Activated naive CD8-positive, alpha-beta T cell (primary cell): ENCODE data around the gene SH3PXD2B.
"Not testable (repeated sequence)": the region's sequence is repeated elsewhere in the genome, so short reads cannot be mapped to it uniquely, and the experiment has no call there.

Source experiments
- H3K27ac Mint-ChIP-seq: one replicate; pipeline ENCODE4 v1.8.0; 2021; ENCODE audit warnings: mixed read lengths
- H3K27me3 Mint-ChIP-seq: one replicate; pipeline ENCODE4 v1.8.0; 2021; ENCODE audit warnings: mixed read lengths
- H3K36me3 Mint-ChIP-seq: one replicate; pipeline ENCODE4 v1.8.0; 2021; ENCODE audit warnings: mixed read lengths
- H3K4me1 Mint-ChIP-seq: one replicate; pipeline ENCODE4 v1.8.0; 2021; ENCODE audit warnings: low read depth, mixed read lengths
- H3K4me3 Mint-ChIP-seq: one replicate; pipeline ENCODE4 v1.8.0; 2021; ENCODE audit warnings: mild to moderate bottlenecking, mixed read lengths
- H3K9me3 Mint-ChIP-seq: one replicate; pipeline ENCODE4 v1.8.0; 2021; ENCODE audit warnings: low read depth, mixed read lengths

The SH3PXD2B gene

DNA sequence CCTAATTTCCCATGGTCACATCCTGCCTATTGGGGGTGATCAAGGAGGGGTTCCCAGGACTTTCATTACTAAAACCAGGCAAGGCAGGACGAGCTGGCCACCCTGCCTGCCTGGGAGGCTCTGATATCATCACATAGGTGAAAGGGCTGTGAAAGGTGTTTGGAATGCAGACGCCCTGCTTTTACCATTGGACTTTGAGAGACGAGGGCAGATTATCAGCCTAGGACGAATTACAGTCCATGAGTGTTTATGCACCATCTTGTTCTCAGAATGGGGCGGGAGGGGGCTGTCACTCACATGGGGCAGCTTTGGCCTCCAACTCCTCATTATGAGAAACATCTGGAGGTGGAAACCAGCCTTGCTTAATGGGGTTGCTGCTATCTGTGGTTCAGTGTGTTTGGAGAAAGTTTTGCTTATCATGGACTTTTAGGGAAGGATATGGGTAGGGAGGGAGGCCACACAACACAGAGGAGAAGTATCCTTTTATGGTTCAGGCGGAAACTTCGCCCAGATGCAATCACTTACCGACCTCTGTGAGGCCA lies 101.0 kb downstream of the SH3PXD2B start:
- no peaks in the 10 kb centered on the region for H3K36me3 Mint-ChIP-seq
- no peaks in the 10 kb centered on the region for H3K4me1 Mint-ChIP-seq
- H3K27me3 Mint-ChIP-seq: no peaks in the 10 kb centered on the region
- no peaks in the 10 kb centered on the region for H3K9me3 Mint-ChIP-seq
- H3K27ac Mint-ChIP-seq: no peak overlapping the region
- H3K4me3 Mint-ChIP-seq: no peak overlapping the region

DNA sequence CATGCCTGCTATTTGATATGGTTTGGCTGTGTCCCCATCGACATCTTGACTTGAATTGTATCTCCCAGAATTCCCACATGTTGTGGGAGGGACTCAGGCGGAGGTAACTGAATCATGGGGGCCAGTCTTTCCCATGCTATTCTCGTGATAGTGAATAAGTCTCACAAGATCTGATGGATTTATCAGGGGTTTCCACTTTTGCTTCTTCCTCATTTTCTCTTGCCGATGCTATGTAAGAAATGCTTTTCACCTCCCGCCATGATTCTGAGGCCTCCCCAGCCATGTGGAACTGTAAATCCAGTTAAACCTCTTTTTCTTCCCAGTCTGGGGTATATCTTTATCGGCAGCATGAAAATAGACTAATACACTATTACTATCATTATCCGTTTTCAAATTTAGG lies 101.8 kb downstream of the SH3PXD2B start:
- H3K4me3 Mint-ChIP-seq, H3K36me3 Mint-ChIP-seq, H3K27me3 Mint-ChIP-seq, H3K4me1 Mint-ChIP-seq, H3K27ac Mint-ChIP-seq, H3K9me3 Mint-ChIP-seq: not testable (repeated sequence)

DNA sequence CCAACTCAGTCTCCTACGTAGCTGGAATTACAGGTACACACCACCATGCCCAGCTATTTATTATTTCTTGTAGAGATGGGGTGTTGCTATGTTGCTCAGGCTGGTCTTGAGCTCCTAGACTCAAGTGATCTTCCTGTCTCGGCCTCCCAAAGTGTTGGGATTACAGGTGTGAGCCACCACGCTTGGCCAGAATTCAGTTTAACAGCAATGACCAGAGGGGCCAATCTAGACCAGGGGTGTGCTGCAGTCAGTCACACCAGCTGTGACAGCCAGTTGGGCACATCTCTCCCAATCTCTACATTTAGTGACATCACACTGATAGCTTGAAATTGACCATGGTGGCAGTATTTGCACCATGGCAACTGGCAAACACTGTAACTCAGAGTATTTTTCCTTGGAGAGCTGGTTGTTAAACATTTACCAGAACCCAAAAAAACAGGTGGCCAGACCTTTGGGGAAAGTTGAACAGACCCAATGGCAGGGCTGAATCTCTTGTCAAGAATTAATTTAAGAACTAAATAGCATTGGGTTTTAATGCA lies 103.0 kb downstream of the SH3PXD2B start:
- no peaks in the 10 kb centered on the region for H3K9me3 Mint-ChIP-seq
- H3K4me1 Mint-ChIP-seq: no peaks in the 10 kb centered on the region
- H3K4me3 Mint-ChIP-seq: no peak overlapping the region
- H3K27ac Mint-ChIP-seq: no peak overlapping the region
- no peaks in the 10 kb centered on the region for H3K27me3 Mint-ChIP-seq
- H3K36me3 Mint-ChIP-seq: no peaks in the 10 kb centered on the region

DNA sequence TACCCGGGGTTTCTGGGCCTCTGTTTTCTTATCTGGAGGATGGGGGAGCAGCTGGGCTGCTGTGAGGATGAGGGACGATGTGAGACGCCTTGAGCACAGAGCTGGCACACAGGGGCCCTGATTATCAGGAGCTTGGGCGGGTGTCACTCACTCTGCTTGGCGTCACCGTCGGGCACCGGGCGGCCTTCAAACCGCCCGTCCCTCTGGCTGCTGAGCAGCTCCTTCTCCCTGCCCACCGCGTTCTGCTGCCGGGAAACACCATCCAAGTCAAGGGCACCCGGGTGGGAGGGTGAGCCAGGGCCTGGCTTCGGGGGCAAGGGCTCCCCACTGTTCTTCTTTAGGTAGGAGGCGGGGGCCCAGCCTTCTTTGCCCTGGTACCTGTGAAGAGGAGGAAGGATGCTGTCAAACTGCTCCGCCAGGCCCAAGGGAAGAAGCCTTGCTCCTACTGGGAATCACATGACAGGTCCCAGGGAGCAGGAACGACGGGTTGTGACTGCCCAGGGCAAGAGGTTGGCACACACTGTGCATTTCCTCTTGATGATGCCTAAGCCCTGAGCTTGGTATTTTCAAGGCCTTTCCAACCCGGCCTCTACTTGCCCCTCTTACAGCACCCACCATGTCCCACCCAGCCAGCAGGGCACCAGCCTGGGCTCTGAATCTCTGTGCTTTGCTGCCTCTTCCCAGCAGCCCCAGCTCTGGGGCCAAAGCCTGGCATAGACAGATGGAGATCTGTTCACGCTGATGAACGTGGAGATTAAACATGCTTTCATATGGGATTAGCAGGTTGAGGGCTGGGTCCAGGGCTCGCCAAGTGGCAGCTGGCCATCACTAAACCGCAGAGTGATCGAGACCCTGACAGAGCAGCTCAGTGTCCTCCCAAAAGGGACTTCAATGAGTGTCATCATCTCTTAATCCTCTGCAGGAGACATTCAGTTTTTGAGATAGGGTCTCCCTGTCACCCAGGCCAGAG lies 103.8 kb downstream of the SH3PXD2B start:
- H3K27me3 Mint-ChIP-seq: no peaks in the 10 kb centered on the region
- H3K4me1 Mint-ChIP-seq: no peaks in the 10 kb centered on the region
- no peaks in the 10 kb centered on the region for H3K36me3 Mint-ChIP-seq
- no peak overlapping the region for H3K4me3 Mint-ChIP-seq
- H3K9me3 Mint-ChIP-seq: no peaks in the 10 kb centered on the region
- H3K27ac Mint-ChIP-seq: no peak overlapping the region

DNA sequence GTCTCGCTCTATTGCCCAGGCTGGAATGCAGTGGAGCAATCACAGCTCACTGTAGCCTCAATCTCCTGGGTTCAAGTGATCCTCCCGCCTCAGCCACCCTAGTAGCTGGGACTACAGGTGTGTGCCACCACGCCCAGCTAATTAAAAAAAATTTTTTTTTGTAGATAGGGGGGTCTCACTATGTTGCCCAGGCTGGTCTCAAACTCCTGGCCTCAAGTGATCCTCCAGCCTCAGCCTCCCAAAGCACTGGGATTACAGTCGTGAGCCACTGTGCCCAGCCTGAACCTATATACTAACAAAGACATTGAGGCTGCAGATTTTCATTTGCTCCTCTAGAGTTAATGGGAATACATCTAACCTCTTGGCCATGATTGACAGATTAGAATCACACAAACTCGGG lies 105.6 kb downstream of the SH3PXD2B start:
- not testable (repeated sequence) for H3K9me3 Mint-ChIP-seq, H3K27ac Mint-ChIP-seq, H3K4me1 Mint-ChIP-seq, H3K36me3 Mint-ChIP-seq, H3K4me3 Mint-ChIP-seq, H3K27me3 Mint-ChIP-seq

DNA sequence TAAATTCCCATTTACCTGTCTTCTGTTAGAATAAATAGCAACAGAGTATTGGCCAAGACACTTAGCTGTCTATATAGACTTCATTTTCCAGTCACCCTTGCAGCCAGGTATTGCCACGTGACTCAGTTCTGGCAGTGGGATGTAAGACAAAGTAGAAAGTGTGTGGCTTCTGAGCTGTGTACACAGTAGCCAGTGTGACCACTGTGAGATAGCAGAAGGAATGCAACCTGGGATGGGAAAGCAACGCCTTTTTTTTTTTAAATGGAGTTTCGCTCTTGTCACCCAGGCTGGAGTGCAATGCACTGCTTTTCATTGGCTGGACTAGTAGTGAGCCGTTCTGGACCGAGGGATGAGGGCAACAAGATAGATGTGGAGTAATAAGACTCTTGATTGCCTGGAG lies 106.2 kb downstream of the SH3PXD2B start:
- H3K36me3 Mint-ChIP-seq: no peaks in the 10 kb centered on the region
- no peaks in the 10 kb centered on the region for H3K9me3 Mint-ChIP-seq
- no peaks in the 10 kb centered on the region for H3K4me1 Mint-ChIP-seq

DNA sequence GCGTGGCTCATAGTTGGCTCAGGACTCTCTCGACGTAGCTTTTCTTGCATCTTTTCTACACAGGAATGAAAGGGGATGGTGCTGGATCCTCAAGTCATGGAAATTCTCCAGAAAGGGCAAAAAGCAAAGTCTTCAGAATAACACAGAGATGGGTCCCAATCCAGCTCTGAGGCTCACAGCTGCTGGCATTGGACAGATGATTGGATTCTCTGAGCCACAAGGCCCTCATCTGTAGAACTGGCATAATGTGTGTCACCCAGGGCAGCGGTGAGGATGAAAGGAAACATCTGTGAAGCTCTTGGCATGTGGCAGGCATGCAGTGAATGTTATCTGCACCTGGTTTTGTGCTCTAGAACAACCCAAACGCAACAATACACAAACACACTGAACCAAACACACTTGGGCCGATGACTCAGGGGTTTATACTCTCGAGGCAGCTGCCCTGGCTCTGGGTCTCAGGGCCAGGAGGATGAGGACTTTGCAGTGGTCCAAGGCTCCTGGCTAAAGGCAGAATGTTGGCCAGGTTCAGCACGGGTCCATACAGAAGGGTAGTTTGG lies 106.8 kb downstream of the SH3PXD2B start:
- no peaks in the 10 kb centered on the region for H3K36me3 Mint-ChIP-seq
- no peaks in the 10 kb centered on the region for H3K27me3 Mint-ChIP-seq
- H3K4me3 Mint-ChIP-seq: no peak overlapping the region
- no peaks in the 10 kb centered on the region for H3K4me1 Mint-ChIP-seq
- no peak overlapping the region for H3K27ac Mint-ChIP-seq
- H3K9me3 Mint-ChIP-seq: no peaks in the 10 kb centered on the region

More for the DNA sequence above, 106.2 kb downstream of the SH3PXD2B start:
- H3K4me3 Mint-ChIP-seq: no peak overlapping the region
- no peak overlapping the region for H3K27ac Mint-ChIP-seq
- no peaks in the 10 kb centered on the region for H3K27me3 Mint-ChIP-seq

DNA sequence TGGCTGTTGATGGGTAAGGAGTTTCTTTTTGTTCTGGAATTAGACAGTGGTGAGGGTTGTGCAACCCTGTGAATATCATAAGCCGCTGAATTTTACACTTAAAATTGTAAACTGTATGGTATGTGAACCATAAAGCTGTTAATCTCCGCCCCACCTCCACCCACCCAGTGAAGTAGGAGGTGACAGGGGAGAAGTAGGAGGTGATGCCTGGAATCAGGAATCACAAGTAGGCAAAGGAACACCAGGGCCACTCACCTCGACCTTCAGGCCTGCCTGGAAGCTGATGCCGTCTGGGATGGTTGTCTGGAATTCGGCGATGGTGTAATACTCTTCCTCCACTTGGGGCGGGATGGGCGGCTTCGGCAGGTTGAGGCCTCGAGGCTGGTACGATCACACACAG lies 108.4 kb downstream of the SH3PXD2B start:
- Mint-ChIP-seq H3K4me3 (no peak overlapping the region), H3K36me3 (no peaks in the 10 kb centered on the region), H3K27me3 (no peaks in the 10 kb centered on the region), H3K27ac (no peak overlapping the region), H3K4me1 (no peaks in the 10 kb centered on the region), H3K9me3 (no peaks in the 10 kb centered on the region)

DNA sequence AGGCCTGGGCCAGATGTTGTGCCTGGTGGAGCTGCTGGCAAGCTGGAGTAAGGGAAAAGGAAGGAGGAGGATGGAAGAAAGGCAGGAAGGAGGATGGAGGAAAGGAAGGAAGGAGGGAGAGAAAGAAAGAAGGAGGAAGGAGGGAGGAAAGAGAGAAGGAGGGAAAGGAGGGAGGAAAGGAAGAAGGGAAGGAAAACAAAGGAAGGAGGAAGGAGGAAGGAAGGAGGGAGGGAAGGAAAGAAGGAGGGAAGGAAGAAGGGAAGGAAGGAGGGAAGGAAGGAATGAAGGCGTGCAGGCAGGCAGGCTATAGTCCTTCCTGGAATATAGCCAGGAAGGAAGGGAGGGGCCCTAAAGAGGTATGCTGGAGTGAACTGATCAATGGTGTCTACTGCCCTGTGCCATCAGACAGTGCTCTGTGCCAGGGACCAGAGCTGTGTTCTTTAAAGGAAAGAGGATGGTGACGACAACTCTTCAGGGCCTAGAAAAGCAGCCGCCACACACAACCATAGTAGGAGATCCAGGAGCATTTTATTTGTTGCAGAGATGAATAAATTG lies 109.4 kb downstream of the SH3PXD2B start:
- Mint-ChIP-seq H3K27ac (no peak overlapping the region), H3K27me3 (no peaks in the 10 kb centered on the region), H3K9me3 (no peaks in the 10 kb centered on the region), H3K4me3 (no peak overlapping the region), H3K36me3 (no peaks in the 10 kb centered on the region), H3K4me1 (no peaks in the 10 kb centered on the region)

DNA sequence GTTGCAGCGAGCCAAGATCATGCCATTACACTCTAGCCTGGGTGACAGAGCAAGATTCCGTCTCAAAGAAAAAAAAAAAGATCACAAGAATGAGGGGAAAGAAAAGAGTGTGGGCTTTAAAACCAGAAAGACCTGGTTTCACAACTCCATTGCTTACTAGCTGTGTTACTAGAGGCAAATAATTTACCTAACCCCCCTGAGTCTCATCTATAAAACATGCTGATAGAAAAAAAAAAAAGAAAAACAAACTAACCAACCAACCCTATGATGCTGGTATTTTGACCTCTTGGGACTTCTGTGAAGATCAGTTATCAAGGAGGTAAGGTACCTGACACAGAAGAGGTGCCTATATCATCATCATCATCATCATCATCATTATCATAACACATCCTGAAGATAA lies 110.6 kb downstream of the SH3PXD2B start:
- Mint-ChIP-seq H3K4me1 (no peaks in the 10 kb centered on the region), H3K9me3 (no peaks in the 10 kb centered on the region), H3K4me3 (no peak overlapping the region), H3K27ac (no peak overlapping the region), H3K27me3 (no peaks in the 10 kb centered on the region), H3K36me3 (no peaks in the 10 kb centered on the region)

DNA sequence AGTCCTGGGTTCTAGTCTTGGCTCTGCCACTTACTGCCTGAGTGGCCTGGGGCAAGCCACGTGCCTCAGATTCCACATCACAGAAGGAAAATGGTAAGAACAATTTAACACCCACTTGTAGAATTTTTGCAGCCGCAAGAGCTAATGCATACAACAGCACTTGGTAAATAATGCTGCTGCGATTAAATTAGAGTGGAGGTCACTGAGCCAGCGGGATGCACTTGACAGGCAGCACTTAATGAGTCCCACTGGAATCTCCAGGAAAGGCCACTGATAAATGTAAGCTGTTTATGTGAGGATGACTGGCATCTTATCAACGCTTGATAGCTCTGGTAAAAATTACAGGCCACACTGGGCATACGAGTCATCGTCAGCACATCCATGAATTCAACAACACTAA lies 111.4 kb downstream of the SH3PXD2B start:
- H3K4me3 Mint-ChIP-seq: no peak overlapping the region
- no peaks in the 10 kb centered on the region for H3K27me3 Mint-ChIP-seq
- no peaks in the 10 kb centered on the region for H3K36me3 Mint-ChIP-seq
- H3K27ac Mint-ChIP-seq: no peak overlapping the region
- no peaks in the 10 kb centered on the region for H3K4me1 Mint-ChIP-seq
- no peaks in the 10 kb centered on the region for H3K9me3 Mint-ChIP-seq

DNA sequence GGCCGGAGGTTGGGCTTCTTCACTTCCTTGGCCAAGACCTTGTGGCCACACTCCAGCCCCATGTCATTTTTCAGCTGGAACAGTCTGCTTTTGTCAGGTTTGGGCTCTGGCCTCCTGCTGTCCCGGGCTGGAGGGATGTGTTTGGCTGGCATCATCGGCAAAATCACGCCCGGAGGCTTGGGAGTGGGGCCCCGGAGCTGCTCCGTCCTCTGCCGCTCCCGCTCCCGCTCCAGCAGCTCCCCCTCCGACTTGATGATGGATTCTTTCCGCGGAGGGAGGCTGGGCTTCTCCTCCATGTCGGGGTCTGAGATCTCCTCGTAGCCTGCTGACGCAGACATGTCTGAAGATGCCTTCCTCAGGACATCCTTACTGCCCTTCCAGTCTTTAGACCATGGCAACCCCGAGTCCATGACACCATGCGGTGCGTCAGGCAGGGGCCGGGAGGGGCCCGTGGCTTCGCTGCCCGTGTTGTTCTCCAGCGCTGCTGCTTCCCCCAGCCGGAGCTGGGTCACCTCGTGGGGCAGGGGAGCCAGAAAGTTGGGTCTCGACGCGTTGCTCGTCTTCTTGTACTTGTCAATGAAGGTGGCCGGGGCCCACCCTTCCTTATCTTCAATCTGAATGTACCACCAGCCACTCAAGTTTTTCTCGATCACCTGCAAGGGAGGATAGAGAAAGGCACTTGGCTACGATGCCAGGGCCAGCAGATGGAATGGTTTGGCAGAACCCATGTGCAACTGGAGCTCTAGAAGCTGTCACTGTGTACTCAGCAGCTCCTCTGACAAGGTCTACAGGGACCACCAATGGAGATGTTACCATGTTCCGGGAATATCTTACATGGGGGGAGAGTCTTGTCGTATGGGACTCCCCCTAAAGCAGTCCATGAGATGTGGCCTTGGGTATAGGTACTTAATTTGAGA lies 114.8 kb downstream of the SH3PXD2B start:
- Mint-ChIP-seq H3K36me3 (no peaks in the 10 kb centered on the region), H3K27ac (no peak overlapping the region), H3K9me3 (no peaks in the 10 kb centered on the region), H3K27me3 (no peaks in the 10 kb centered on the region), H3K4me1 (no peaks in the 10 kb centered on the region), H3K4me3 (no peak overlapping the region)

DNA sequence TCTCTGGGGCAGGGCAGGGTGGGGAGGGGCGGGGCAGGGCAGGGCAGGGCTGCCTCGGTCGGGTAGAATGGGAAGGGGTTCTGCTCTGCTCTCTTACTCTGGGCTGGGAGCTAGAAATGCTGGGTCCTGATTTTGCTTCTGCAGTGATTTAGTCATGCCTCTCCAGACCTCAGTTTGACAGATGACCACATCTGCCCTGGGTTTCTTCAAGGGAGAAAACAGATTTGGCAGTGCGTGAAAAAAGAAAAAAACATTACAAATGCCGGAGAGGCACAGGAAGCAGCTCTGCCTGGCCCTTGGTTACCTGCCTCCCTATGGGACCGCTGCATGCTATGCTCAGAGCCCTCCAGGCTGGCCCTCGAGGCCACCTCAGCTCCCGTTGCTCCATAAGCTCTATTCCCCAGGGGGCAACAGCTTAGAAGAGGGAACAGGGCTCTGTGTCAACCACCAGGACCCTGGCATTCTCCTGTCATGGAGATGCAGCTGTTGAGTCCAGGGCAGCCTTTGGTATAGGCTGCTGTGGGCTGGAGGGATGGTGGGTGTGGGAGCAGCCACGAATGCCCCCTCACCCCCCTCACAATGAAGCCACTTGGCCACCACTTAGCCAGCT lies 117.5 kb downstream of the SH3PXD2B start:
- Mint-ChIP-seq H3K4me1 (no peaks in the 10 kb centered on the region), H3K27ac (no peak overlapping the region), H3K36me3 (no peaks in the 10 kb centered on the region), H3K4me3 (no peak overlapping the region), H3K9me3 (no peaks in the 10 kb centered on the region), H3K27me3 (no peaks in the 10 kb centered on the region)

DNA sequence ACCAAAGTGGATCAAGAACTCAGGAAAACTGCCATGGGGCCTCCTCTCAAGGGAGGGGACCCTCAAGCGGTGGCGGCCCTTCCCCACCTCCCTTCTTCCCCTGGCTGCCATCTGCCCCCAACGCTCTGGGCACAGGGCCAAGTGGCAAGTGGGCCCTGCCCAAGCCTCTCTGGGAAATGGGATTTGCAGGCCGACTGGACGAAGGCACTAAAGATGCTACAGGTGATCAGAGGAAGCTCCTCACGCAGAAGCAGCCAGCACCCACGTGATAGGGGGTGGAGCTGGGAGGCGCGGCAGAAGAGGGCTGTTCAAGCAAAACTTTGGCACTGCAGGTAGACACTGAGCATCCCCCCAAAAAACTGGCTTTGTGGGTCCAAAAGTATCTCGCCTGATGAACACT lies 118.1 kb downstream of the SH3PXD2B start:
- no peak overlapping the region for H3K27ac Mint-ChIP-seq
- H3K4me1 Mint-ChIP-seq: no peaks in the 10 kb centered on the region
- H3K27me3 Mint-ChIP-seq: no peaks in the 10 kb centered on the region
- no peak overlapping the region for H3K4me3 Mint-ChIP-seq
- H3K9me3 Mint-ChIP-seq: no peaks in the 10 kb centered on the region
- no peaks in the 10 kb centered on the region for H3K36me3 Mint-ChIP-seq
